PFSK-1 (cell line): ENCODE results near the gene FGD2.

ENCODE experiments used
- FOXP2 ChIP-seq: optimal IDR thresholded peaks from 2 replicates; pipeline ENCODE3; 2011; ENCODE audit warnings: borderline replicate concordance, control low read depth, inconsistent platforms; ENCODE audit not compliant: insufficient read depth; ENCODE audit errors: extremely low read length, extremely low read depth
- POLR2AphosphoS5 ChIP-seq: IDR thresholded peaks from 2 replicates; pipeline ENCODE4 v1.6.1; 2012; ENCODE audit warnings: low read depth, mild to moderate bottlenecking, control low read depth, low read length, moderate library complexity
- SIN3A ChIP-seq: IDR thresholded peaks from 2 replicates; pipeline ENCODE4 v1.6.1; 2012; ENCODE audit warnings: mild to moderate bottlenecking, low read length, moderate library complexity, borderline replicate concordance; ENCODE audit not compliant: insufficient read depth
- TAF1 ChIP-seq: IDR thresholded peaks from 2 replicates; pipeline ENCODE4 v1.6.1; 2012; ENCODE audit warnings: low read length, control low read depth, borderline replicate concordance; ENCODE audit not compliant: insufficient read depth
- TF ChIP-seq, protein P1 (sequence below), 2 experiments: IDR thresholded peaks; 2 replicates each; pipeline versions ENCODE4 v1.6.1 to v1.8.0; 2011 to 2012; ENCODE audit warnings: low read depth in 2 of 2, low read length in 2 of 2, control low read depth in 1 of 2, inconsistent platforms in 1 of 2, mild to moderate bottlenecking in 1 of 2, moderate library complexity in 1 of 2; ENCODE audit not compliant: insufficient read depth in 1 of 2

Gene FGD2

DNA sequence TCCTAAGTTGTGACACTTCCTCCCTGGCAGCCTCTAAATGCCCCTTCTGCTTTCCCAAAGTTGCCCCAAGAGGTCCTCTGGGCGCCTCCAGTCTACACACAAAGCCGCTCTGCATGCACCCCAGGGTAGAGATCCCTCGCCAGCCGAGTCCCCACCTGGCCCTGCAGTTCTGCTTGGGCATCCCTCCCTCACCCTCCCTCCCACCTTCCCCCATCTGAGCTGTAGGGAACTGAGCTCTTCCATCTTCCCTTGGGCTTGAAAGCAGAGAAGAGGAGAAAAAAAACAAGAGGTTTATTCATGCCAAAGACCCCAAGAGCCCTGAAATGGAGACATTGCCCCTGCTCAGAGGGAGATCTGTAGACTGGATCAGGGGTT is 5.7 kb upstream of the FGD2 start:
- TF ChIP-seq FOXP2, result no peak

DNA sequence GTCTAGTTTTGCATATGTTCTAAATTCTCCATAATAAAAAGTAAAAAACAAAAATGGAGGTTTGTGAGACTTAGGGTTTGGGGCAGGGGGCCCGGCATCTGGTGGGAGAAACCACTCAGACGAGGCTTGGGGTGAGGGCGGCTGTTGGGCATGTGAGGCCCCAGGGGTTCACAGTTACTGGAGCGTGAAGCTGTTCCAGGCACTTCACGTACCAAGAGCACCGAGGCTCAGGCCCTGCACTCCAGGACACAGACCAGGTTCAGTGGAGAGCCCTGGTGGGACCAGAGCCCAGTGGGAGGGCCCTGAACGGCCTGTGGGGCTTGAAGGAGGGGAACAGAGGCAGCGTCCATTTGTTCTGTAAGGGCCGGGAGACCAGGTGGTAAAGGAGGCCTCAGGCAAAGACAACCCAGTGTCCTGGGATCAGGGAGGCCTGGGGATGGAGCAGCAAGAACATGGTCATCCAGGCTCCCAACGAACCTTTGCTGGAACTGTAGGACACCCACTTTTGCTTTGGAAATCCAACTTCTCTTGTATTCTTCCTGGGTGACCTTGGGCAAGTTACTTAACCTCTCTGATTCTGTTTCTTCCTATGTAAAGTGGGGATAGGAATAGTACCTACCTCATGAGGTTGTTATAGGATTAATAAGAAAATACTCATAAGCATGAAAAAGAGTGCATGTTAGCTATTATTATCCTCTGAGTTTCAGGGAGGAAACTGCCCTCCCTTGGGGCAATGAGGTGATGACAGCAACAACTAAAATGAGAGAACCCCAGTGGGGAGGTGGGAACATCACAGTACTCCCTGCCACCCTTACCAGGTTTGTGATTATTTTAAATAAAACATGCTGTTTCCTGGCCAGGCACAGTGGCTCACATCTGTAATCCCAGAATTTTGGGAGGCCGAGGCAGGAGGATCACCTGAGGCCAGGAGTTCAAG is 1.1 kb upstream of the FGD2 start:
- TF ChIP-seq FOXP2 (no peak), TAF1 (no peak), POLR2AphosphoS5 (no peak), SIN3A (no peak)
- TF ChIP-seq, protein P1, sequence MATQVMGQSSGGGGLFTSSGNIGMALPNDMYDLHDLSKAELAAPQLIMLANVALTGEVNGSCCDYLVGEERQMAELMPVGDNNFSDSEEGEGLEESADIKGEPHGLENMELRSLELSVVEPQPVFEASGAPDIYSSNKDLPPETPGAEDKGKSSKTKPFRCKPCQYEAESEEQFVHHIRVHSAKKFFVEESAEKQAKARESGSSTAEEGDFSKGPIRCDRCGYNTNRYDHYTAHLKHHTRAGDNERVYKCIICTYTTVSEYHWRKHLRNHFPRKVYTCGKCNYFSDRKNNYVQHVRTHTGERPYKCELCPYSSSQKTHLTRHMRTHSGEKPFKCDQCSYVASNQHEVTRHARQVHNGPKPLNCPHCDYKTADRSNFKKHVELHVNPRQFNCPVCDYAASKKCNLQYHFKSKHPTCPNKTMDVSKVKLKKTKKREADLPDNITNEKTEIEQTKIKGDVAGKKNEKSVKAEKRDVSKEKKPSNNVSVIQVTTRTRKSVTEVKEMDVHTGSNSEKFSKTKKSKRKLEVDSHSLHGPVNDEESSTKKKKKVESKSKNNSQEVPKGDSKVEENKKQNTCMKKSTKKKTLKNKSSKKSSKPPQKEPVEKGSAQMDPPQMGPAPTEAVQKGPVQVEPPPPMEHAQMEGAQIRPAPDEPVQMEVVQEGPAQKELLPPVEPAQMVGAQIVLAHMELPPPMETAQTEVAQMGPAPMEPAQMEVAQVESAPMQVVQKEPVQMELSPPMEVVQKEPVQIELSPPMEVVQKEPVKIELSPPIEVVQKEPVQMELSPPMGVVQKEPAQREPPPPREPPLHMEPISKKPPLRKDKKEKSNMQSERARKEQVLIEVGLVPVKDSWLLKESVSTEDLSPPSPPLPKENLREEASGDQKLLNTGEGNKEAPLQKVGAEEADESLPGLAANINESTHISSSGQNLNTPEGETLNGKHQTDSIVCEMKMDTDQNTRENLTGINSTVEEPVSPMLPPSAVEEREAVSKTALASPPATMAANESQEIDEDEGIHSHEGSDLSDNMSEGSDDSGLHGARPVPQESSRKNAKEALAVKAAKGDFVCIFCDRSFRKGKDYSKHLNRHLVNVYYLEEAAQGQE (IDR thresholded peaks at IDR 0.05; ENCODE audit: insufficient read depth in 1 of 2, low read depth in 2 of 2, low read length in 2 of 2), result no peak

DNA sequence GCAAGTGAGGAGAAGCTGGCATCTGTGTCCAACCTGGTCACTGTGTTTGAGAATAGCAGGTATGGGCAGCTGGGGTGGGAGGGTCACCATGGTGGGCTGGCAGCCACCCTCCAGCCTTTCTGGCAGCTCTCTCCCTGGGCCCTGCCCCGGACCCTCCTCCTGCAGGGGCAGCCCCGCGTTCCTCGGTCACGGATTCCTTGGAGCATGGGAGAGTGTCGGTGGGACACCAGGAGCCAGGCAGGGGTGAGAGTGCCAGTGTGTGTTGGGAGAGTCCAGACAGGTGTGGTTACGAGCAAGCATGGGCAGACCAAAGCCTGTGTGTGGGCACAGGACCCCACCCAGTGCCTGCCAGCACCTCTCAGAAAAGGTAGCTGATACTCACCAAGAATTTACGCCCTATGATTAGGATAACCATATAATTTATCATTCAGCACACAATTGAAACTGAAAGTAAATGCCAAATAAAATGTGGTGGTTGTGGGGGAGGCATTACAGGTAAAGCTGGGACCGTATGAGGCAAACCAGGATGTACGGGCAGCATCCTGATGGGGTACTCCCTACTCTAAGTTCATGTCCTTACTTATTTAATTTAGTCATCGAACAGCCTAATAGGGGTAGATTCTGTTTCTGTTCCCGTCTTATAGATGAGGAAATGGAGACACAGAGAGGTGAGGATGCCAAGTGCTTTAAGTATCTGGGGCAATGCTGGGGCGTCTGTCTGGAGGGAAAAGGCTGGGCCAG is 542 bp downstream of the FGD2 start:
- no peak for TF ChIP-seq TAF1
- TF ChIP-seq SIN3A, result no peak
- TF ChIP-seq POLR2AphosphoS5, result no peak
- TF ChIP-seq FOXP2, result no peak
- TF ChIP-seq, protein P1 (IDR thresholded peaks at IDR 0.05; ENCODE audit: insufficient read depth in 1 of 2, low read depth in 2 of 2, low read length in 2 of 2), result no peak

DNA sequence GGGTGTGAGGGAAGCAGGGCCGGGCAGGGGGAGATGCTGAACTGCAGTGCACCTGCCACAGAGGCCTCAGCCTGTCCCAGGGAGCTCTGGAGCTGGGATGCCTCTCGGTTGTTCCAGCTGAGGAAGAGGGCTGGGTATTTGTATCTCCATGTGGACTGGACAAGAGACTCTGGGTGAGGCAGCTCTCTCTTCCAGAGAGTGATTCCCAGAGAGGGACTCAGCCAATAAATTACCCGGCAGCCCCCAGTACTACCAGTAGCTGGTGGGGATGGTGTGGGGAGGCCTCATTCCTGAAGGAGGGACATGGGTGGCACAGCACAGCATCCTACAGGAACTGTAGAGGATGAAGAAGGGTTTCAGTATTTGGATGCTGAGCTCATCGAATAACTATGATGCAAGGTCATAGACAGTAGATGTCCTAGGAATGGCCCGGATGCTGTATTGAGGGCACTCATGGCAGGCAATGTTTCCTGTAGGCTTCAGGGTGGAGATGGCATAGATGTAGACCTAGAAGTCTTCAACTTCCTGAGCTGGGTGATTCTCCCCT is 1.4 kb downstream of the FGD2 start:
- TF ChIP-seq, protein P1 (IDR thresholded peaks at IDR 0.05; ENCODE audit: insufficient read depth in 1 of 2, low read depth in 2 of 2, low read length in 2 of 2), result no peak
- no peak for TF ChIP-seq TAF1
- TF ChIP-seq SIN3A, result no peak
- no peak for TF ChIP-seq FOXP2
- TF ChIP-seq POLR2AphosphoS5, result no peak

DNA sequence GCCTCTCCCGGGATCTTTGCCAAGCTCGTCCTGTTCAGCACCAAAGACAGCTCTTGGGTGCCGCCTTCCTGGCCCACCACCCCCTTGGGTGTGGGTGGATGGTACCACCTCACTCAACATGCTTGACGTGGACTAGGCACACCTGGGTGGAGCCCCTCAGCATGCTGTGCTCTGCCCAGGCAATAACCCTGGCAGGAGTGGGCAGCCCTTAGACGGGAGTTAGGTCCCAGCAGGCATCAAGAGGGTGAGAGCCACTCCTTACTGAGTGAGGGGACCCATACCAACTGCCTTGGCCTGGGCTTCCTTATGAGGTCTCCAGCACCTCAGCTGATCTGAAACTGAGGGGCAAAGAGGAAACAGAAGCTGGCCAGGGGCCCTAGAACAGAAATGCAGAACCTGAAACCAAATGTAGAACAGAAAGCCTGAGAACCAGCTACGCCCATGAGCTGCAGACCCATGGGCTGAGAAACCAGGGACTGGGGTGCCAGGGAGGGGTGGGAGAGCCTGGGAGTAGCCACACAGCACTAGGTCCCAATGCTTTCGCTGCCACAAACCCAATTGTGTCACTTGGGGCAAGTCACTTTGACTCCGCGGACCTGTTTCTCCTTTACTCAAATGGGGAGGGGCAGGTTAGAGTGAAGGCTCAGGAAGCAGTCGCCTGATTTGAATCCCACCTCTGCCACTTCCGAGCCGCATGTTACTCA is 2.0 kb downstream of the FGD2 start:
- TF ChIP-seq FOXP2, result no peak
- TF ChIP-seq TAF1, result no peak
- no peak for TF ChIP-seq POLR2AphosphoS5
- TF ChIP-seq SIN3A, result no peak
- TF ChIP-seq, protein P1 (IDR thresholded peaks at IDR 0.05; ENCODE audit: insufficient read depth in 1 of 2, low read depth in 2 of 2, low read length in 2 of 2), result peak; percentile 81 to 89
